ENCODE data around the gene OR51B2.

GRCh38 chr11:5283086-5283485, 41.0 kb downstream of the OR51B2 start:
- TF ChIP-seq EZH2 (optimal IDR thresholded peaks at IDR 0.05; ENCODE audit: low read depth, low read length), result no peak
- no peak for TF ChIP-seq CTCF (IDR thresholded peaks at IDR 0.05; ENCODE audit: low read length)

Data from MM.1S (cell line).